Measurements from ENCODE around the gene ZNF839. TPM values are rescaled to one million over a fixed set of nuclear protein-coding genes. Genes with fewer than 3 reads are reported as not detected.
A peak's percentile ranks its signal among the peaks of the same experiment; 100 is the strongest.

ZNF839 gene
- total RNA-seq, result 10 to 100 TPM; 17.6 to 19.5 TPM
- polyA plus RNA-seq, result 1 to 10 TPM; 4.3 to 7.2 (median 6.6) TPM
- 26.0 to 33.5 (median 28.4) reads per million in 6 experiments for total RNA-seq

GRCh38 chr14:102319351-102320032, at the start of gene ZNF839:
ZNF839 (plus strand) TSS chr14:102319746; CDS start chr14:102319766, 20 bp downstream.
- Mint-ChIP-seq H3K27ac (peak within 1 kb of the TSS; percentile 94 to 100 (median 98)), H3K27me3 (peaks cover 0 to 3% (median 0%) of the 10 kb centered on the region in 5 donors), H3K4me3 (peak within 1 kb of the TSS; percentile 89 to 98 (median 95)), H3K9me3 (peaks cover 0 to 3% (median 0%) of the 10 kb centered on the region in 9 donors), H3K36me3 (no peaks in the 10 kb centered on the region), H3K4me1 (peaks cover 21 to 72% (median 63%) of the 10 kb centered on the region in 4 donors)
- DNase-seq (peak; percentile 85 to 96 (median 93)), ATAC-seq (peak; percentile 65 to 73)
- POLR2A ChIA-PET, result interaction anchor here (0.6 to 2.2 kb wide), 10 partner anchors 11 to 558 kb away, joined by 3 to 11 read pairs (median 3); partner anchors contain the start of genes CINP, MOK, TECPR2 and WDR20

GRCh38 chr14:102272392-102272791, 47.2 kb upstream of the ZNF839 start:
- Mint-ChIP-seq H3K27ac (no peak overlapping the region), H3K9me3 (no peaks in the 10 kb centered on the region), H3K27me3 (no peaks in the 10 kb centered on the region), H3K36me3 (no peaks in the 10 kb centered on the region), H3K4me1 (no peaks in the 10 kb centered on the region), H3K4me3 (no peak overlapping the region)
- POLR2A ChIA-PET, result interaction anchor here (0.7 kb wide), 1 partner anchor 250 kb away, joined by 4 read pairs; no protein-coding TSS in a partner anchor
- ATAC-seq (no peak), DNase-seq (no peak)

GRCh38 chr14:102275866-102276265, 43.7 kb upstream of the ZNF839 start:
- POLR2A ChIA-PET, result no interaction called here
- DNase-seq (no peak), ATAC-seq (no peak)
- Mint-ChIP-seq H3K36me3 (no peaks in the 10 kb centered on the region), H3K27ac (no peak overlapping the region), H3K9me3 (no peaks in the 10 kb centered on the region), H3K27me3 (no peaks in the 10 kb centered on the region), H3K4me1 (no peaks in the 10 kb centered on the region), H3K4me3 (no peak overlapping the region)

GRCh38 chr14:102277874-102278630, 41.5 kb upstream of the ZNF839 start:
- ATAC-seq, result no peak
- no peaks in the 10 kb centered on the region for H3K4me1 Mint-ChIP-seq
- H3K36me3 Mint-ChIP-seq, result peaks cover 0 to 3% (median 0%) of the 10 kb centered on the region in 3 donors
- H3K9me3 Mint-ChIP-seq, result no peaks in the 10 kb centered on the region
- H3K4me3 Mint-ChIP-seq, result no peak overlapping the region
- no peak overlapping the region for H3K27ac Mint-ChIP-seq
- H3K27me3 Mint-ChIP-seq, result no peaks in the 10 kb centered on the region
- POLR2A ChIA-PET, result no interaction called here
- DNase-seq, result no peak

GRCh38 chr14:102278631-102278935, 41.0 kb upstream of the ZNF839 start:
- Mint-ChIP-seq H3K27ac (no peak overlapping the region), H3K27me3 (no peaks in the 10 kb centered on the region), H3K4me3 (no peak overlapping the region), H3K36me3 (peaks cover 0 to 3% (median 0%) of the 10 kb centered on the region in 3 donors), H3K9me3 (no peaks in the 10 kb centered on the region), H3K4me1 (no peaks in the 10 kb centered on the region)
- DNase-seq (no peak), ATAC-seq (no peak)
- POLR2A ChIA-PET, result no interaction called here

GRCh38 chr14:102279282-102279681, 40.3 kb upstream of the ZNF839 start:
- ATAC-seq, result no peak
- Mint-ChIP-seq H3K4me3 (no peak overlapping the region), H3K9me3 (no peaks in the 10 kb centered on the region), H3K27ac (no peak overlapping the region), H3K27me3 (no peaks in the 10 kb centered on the region), H3K4me1 (no peaks in the 10 kb centered on the region), H3K36me3 (peaks cover 0 to 3% (median 0%) of the 10 kb centered on the region in 3 donors)
- DNase-seq, result no peak
- POLR2A ChIA-PET, result no interaction called here

GRCh38 chr14:102279688-102280348, 39.7 kb upstream of the ZNF839 start:
- no peak overlapping the region for H3K4me3 Mint-ChIP-seq
- no peak overlapping the region for H3K27ac Mint-ChIP-seq
- ATAC-seq (no peak), DNase-seq (no peak)
- H3K36me3 Mint-ChIP-seq, result peaks cover 0 to 3% (median 0%) of the 10 kb centered on the region in 3 donors
- H3K4me1 Mint-ChIP-seq, result no peaks in the 10 kb centered on the region
- H3K9me3 Mint-ChIP-seq, result no peaks in the 10 kb centered on the region
- POLR2A ChIA-PET, result no interaction called here
- no peaks in the 10 kb centered on the region for H3K27me3 Mint-ChIP-seq

GRCh38 chr14:102280376-102280962, 39.1 kb upstream of the ZNF839 start:
- no peak for ATAC-seq
- Mint-ChIP-seq H3K27ac (no peak overlapping the region), H3K4me3 (peak overlapping the region in 1 of 10 donors; percentile 24), H3K9me3 (no peaks in the 10 kb centered on the region), H3K4me1 (no peaks in the 10 kb centered on the region), H3K36me3 (peaks cover 0 to 3% (median 0%) of the 10 kb centered on the region in 3 donors), H3K27me3 (no peaks in the 10 kb centered on the region)
- POLR2A ChIA-PET, result no interaction called here
- no peak for DNase-seq

GRCh38 chr14:102282751-102283465, 36.6 kb upstream of the ZNF839 start:
- POLR2A ChIA-PET, result no interaction called here

GRCh38 chr14:102283631-102284129, 35.9 kb upstream of the ZNF839 start:
- POLR2A ChIA-PET, result no interaction called here
- Mint-ChIP-seq H3K27ac (peak overlapping the region in 1 of 10 donors; percentile 59), H3K27me3 (no peaks in the 10 kb centered on the region), H3K36me3 (peaks cover 0 to 3% (median 0%) of the 10 kb centered on the region in 3 donors), H3K4me1 (no peaks in the 10 kb centered on the region), H3K4me3 (no peak overlapping the region), H3K9me3 (no peaks in the 10 kb centered on the region)
- ATAC-seq (no peak), DNase-seq (no peak)

More at GRCh38 chr14:102282751-102283465, 36.6 kb upstream of the ZNF839 start:
- ATAC-seq, result no peak
- Mint-ChIP-seq H3K36me3 (peaks cover 0 to 3% (median 0%) of the 10 kb centered on the region in 3 donors), H3K9me3 (no peaks in the 10 kb centered on the region), H3K27ac (no peak overlapping the region), H3K4me3 (no peak overlapping the region), H3K4me1 (no peaks in the 10 kb centered on the region), H3K27me3 (no peaks in the 10 kb centered on the region)
- DNase-seq, result no peak

GRCh38 chr14:102285106-102285505, 34.4 kb upstream of the ZNF839 start:
- H3K27me3 Mint-ChIP-seq, result no peaks in the 10 kb centered on the region
- POLR2A ChIA-PET, result no interaction called here
- no peak overlapping the region for H3K4me3 Mint-ChIP-seq
- H3K4me1 Mint-ChIP-seq, result no peaks in the 10 kb centered on the region
- peaks cover 0 to 3% (median 0%) of the 10 kb centered on the region in 3 donors for H3K36me3 Mint-ChIP-seq
- no peaks in the 10 kb centered on the region for H3K9me3 Mint-ChIP-seq
- ATAC-seq (no peak), DNase-seq (no peak)
- H3K27ac Mint-ChIP-seq, result no peak overlapping the region

- Mint-ChIP-seq H3K36me3 (no peaks in the 10 kb centered on the region), H3K9me3 (no peaks in the 10 kb centered on the region), H3K27ac (no peak overlapping the region), H3K27me3 (no peaks in the 10 kb centered on the region), H3K4me1 (no peaks in the 10 kb centered on the region), H3K4me3 (no peak overlapping the region)
- POLR2A ChIA-PET, result no interaction called here
- DNase-seq, result no peak
- no peak for ATAC-seq
Observed at GRCh38 chr14:102288139-102288538, 31.4 kb upstream of the ZNF839 start.

Measured in naive thymus-derived CD8-positive, alpha-beta T cell (primary cell).